ENCODE measurements around the gene ATP2C2.
"Not testable (repeated sequence)": the region's sequence is repeated elsewhere in the genome, so short reads cannot be mapped to it uniquely, and the experiment has no call there.

ATP2C2 gene

DNA sequence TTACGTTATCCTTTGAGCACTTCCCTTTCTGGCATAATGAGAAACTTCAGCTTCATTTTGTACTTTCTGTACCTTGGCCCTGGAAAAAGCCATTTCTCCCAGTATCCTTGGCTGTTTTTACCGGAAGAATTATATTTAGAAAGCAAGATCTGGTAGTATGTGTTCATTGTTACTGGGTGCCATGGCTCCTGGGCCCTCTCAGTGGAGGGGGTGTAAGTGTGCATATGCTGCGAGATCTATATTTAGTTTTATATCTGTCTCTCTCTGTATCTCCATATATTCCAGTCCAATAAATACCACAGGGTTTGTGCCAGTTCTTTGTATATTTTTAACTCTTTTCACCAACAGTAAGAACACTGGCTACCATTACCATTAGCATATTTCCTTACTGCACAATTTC lies 17.7 kb downstream of the ATP2C2 start:
- Histone ChIP-seq H3K36me3 (ENCODE audit: insufficient read depth, low read depth, low read length) (no peaks in the 10 kb centered on the region), H3K4me3 (ENCODE audit: low read length) (no peak overlapping the region), H3K9ac (ENCODE audit: low read depth, low read length) (no peak overlapping the region)

DNA sequence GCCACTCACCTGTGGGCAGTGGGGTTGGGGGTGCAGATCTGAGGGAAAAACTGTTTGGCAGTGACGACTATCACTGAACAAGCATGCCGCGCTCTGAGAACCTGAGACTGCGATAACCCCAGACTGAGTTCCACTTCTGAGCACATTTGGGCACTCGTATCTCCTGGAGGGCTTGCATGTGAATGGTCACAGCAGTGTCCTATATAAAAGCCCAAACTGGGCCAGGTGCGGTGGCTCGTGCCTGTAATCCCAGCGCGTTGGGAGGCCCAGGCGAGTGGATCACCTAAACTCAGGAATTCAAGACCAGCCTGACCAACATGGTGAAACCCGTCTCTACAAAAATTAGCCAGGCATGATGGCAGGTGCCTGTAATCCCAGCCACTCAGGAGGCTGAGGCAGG lies 18.7 kb downstream of the ATP2C2 start:
- no peaks in the 10 kb centered on the region for H3K4me1 ChIP-seq (ENCODE audit: insufficient read depth, low read length)
- H3K9ac ChIP-seq (ENCODE audit: low read depth, low read length) = no peak overlapping the region
- no peaks in the 10 kb centered on the region for H3K36me3 ChIP-seq (ENCODE audit: insufficient read depth, low read depth, low read length)
- H3K4me3 ChIP-seq (ENCODE audit: low read length) = no peak overlapping the region
- H3K9me3 ChIP-seq (ENCODE audit: insufficient read depth, low read depth, low read length) = no peaks in the 10 kb centered on the region; the same call in 1 of the 2 replicates
- no peak overlapping the region for H3K27ac ChIP-seq (ENCODE audit: low read length)
- no peaks in the 10 kb centered on the region for H3K27me3 ChIP-seq (ENCODE audit: insufficient read depth, low read length)

More for the DNA sequence above, 17.7 kb downstream of the ATP2C2 start:
- Histone ChIP-seq H3K9me3 (ENCODE audit: insufficient read depth, low read depth, low read length) (no peaks in the 10 kb centered on the region; the same call in 1 of the 2 replicates), H3K4me1 (ENCODE audit: insufficient read depth, low read length) (no peaks in the 10 kb centered on the region), H3K27me3 (ENCODE audit: insufficient read depth, low read length) (no peaks in the 10 kb centered on the region), H3K27ac (ENCODE audit: low read length) (no peak overlapping the region)

DNA sequence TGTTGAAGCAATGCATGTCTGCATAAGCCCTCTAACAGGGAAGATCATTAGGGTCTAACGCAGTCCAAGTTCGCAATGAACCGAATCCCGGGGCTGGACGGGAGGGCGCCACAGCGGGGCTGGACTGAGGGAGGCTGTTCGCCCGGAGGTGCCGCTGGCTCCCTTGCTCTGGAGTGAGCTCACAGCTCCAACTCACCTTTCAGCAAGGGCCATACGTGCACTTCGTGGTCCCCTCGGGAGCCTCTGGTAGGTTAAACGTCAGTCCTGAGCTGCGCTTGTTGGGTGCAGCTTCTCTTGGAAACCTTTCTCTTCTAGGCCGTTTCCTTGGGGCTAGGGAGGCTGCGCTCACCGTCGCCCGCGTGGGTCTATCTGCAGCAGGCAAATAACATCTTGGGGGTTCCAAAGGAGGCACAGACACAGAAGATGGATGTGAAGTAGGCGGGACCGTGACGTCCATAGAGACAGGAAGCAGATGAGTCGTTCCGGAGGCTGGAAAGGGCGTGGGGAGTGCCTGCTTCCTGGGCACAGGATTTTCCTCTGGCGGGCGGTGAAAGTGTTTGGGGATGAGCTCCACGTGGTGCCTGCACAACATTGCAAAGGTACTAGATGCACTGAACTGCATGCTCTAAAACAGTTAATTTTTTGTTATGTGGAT lies 21.9 kb downstream of the ATP2C2 start:
- H3K36me3 ChIP-seq (ENCODE audit: insufficient read depth, low read depth, low read length) = no peaks in the 10 kb centered on the region
- no peak overlapping the region for H3K27ac ChIP-seq (ENCODE audit: low read length)
- no peaks in the 10 kb centered on the region for H3K27me3 ChIP-seq (ENCODE audit: insufficient read depth, low read length)
- no peaks in the 10 kb centered on the region; the same call in 1 of the 2 replicates for H3K9me3 ChIP-seq (ENCODE audit: insufficient read depth, low read depth, low read length)
- no peak overlapping the region for H3K4me3 ChIP-seq (ENCODE audit: low read length)
- H3K9ac ChIP-seq (ENCODE audit: low read depth, low read length) = no peak overlapping the region
- no peaks in the 10 kb centered on the region for H3K4me1 ChIP-seq (ENCODE audit: insufficient read depth, low read length)

DNA sequence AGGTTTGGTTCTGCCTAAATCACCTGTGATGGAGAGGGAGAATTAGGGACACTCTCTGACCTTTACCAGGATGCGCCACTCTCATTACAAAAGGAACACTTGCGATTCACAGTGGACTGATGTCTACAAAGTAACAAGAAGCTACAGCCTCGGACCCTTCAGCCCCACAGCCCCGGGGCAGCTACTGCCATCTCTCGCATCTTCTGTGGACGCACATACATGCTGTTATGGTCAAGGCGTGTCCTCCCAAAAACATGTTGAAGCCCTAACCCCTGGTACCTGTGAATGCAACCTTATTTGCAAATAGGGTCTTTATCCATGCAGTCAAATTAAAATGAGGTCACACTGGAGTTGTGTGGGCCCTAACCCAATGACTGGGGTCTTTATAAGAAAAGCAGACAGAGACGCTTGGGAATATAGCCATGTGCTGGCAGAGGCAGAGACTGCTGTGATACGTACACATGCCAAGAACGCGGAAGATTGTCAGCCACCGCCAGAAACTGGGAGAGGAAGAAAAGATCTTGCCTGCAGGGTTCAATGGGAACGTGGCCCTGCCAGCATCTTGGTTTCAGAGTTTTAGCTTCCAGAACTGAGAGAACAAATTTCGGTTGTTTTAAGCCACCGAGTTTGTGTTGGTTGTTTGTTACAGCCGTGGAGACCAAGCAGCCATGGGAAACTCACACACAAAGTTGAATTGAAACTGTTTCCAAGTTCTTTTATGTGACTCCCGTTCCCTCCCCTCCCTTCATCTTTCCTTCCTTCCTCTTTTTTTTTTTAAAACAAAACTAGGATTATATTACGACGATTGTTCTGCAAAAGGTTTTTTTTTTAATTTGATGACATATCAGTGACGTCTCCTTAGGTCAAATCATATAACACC lies 23.1 kb downstream of the ATP2C2 start:
- Histone ChIP-seq H3K36me3 (ENCODE audit: insufficient read depth, low read depth, low read length) (no peaks in the 10 kb centered on the region), H3K4me1 (ENCODE audit: insufficient read depth, low read length) (no peaks in the 10 kb centered on the region), H3K27ac (ENCODE audit: low read length) (no peak overlapping the region), H3K27me3 (ENCODE audit: insufficient read depth, low read length) (no peaks in the 10 kb centered on the region), H3K4me3 (ENCODE audit: low read length) (no peak overlapping the region), H3K9ac (ENCODE audit: low read depth, low read length) (no peak overlapping the region), H3K9me3 (ENCODE audit: insufficient read depth, low read depth, low read length) (no peaks in the 10 kb centered on the region)

DNA sequence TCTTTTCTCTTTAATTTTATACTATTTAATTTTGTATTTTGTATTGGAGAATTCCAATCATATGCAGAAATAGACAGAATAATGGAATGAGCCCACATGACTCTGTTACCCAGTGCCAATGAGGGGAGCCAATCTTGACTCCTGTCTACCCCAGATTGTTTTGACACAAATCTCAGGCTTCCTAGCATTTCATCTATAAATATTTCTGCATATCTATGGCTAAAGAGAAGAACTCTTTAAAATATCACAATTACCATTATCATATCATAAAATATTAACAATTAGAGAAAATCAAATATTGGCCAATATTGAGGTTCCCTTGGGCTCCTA lies 23.7 kb downstream of the ATP2C2 start:
- H3K9me3 ChIP-seq (ENCODE audit: insufficient read depth, low read depth, low read length) = no peaks in the 10 kb centered on the region
- no peak overlapping the region for H3K9ac ChIP-seq (ENCODE audit: low read depth, low read length)
- no peaks in the 10 kb centered on the region for H3K27me3 ChIP-seq (ENCODE audit: insufficient read depth, low read length)
- no peak overlapping the region for H3K4me3 ChIP-seq (ENCODE audit: low read length)
- H3K27ac ChIP-seq (ENCODE audit: low read length) = no peak overlapping the region
- H3K4me1 ChIP-seq (ENCODE audit: insufficient read depth, low read length) = no peaks in the 10 kb centered on the region
- no peaks in the 10 kb centered on the region for H3K36me3 ChIP-seq (ENCODE audit: insufficient read depth, low read depth, low read length)

DNA sequence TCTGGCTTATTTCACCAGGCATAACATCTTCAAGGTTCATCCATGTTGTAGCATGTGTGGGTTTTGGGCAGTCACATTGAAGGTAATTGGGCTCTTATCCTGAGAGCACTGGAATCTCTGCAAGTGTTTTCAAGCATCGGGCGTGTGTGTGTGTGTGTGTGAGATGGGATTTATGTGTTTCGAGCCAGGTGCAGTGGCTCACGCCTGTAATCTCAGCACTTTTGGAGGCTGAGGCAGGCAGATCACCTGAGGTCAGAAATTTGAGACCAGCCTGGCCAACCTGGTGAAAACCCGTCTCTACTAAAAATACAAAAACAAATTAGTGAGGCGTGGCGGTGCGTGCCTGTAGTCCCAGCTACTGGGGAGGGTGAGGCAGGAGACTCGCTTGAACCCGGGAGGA lies 27.7 kb downstream of the ATP2C2 start:
- H3K4me1 ChIP-seq (ENCODE audit: insufficient read depth, low read length); H3K9me3 ChIP-seq (ENCODE audit: insufficient read depth, low read depth, low read length); H3K4me3 ChIP-seq (ENCODE audit: low read length); H3K27me3 ChIP-seq (ENCODE audit: insufficient read depth, low read length); H3K36me3 ChIP-seq (ENCODE audit: insufficient read depth, low read depth, low read length); H3K9ac ChIP-seq (ENCODE audit: low read depth, low read length); H3K27ac ChIP-seq (ENCODE audit: low read length): not testable (repeated sequence)

DNA sequence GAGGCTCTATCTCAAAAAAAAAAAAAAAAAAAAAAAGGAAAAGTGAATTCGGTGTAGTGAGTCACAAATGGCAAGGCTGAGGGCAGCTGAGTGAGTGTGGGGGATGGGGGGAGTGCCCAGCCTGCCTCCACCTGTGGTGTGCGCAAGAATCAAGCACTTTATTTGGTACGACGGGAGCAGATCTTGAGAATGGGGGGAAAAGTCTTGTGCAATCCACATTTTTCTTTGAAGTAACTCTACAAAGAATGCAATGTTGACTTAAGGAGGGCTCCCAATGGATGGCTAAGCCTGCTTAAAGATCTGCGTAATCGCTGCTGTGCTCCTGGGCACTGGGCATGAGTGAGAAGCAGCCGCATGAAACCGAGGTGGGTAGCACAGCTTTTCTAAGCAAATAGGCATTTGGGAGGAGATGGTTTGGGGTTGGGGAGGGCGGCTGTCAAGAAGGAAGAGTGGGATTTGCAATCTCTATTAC lies 28.2 kb downstream of the ATP2C2 start:
- Histone ChIP-seq H3K36me3 (ENCODE audit: insufficient read depth, low read depth, low read length) (no peaks in the 10 kb centered on the region), H3K27me3 (ENCODE audit: insufficient read depth, low read length) (no peaks in the 10 kb centered on the region), H3K4me3 (ENCODE audit: low read length) (no peak overlapping the region), H3K27ac (ENCODE audit: low read length) (no peak overlapping the region), H3K9me3 (ENCODE audit: insufficient read depth, low read depth, low read length) (no peaks in the 10 kb centered on the region), H3K4me1 (ENCODE audit: insufficient read depth, low read length) (peaks cover 5% of the 10 kb centered on the region; the same call in 1 of the 2 replicates), H3K9ac (ENCODE audit: low read depth, low read length) (no peak overlapping the region)

DNA sequence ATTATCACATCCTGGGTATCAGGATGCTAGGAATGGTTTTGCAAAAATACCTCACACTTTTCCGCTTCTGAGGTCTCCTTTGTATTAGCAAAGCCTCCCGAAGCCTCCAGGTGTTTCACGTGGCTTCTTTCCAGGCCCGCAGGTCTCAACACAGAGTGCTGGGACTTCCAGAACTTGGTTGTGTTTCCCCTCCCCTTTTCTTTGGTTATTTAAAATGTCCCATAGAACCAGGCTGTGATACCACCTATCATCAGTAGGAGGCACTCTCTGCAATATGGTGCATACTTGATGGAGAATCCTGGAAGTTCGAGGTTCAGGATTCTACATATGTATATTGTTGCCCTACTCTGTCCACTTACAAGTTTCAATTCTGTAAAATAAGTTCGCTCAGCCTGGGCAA lies 28.8 kb downstream of the ATP2C2 start:
- no peaks in the 10 kb centered on the region for H3K27me3 ChIP-seq (ENCODE audit: insufficient read depth, low read length)
- H3K4me3 ChIP-seq (ENCODE audit: low read length) = no peak overlapping the region
- H3K27ac ChIP-seq (ENCODE audit: low read length) = no peak overlapping the region
- no peak overlapping the region for H3K9ac ChIP-seq (ENCODE audit: low read depth, low read length)
- no peaks in the 10 kb centered on the region for H3K9me3 ChIP-seq (ENCODE audit: insufficient read depth, low read depth, low read length)
- no peaks in the 10 kb centered on the region for H3K36me3 ChIP-seq (ENCODE audit: insufficient read depth, low read depth, low read length)
- H3K4me1 ChIP-seq (ENCODE audit: insufficient read depth, low read length) = peaks cover 5% of the 10 kb centered on the region; the same call in 1 of the 2 replicates

DNA sequence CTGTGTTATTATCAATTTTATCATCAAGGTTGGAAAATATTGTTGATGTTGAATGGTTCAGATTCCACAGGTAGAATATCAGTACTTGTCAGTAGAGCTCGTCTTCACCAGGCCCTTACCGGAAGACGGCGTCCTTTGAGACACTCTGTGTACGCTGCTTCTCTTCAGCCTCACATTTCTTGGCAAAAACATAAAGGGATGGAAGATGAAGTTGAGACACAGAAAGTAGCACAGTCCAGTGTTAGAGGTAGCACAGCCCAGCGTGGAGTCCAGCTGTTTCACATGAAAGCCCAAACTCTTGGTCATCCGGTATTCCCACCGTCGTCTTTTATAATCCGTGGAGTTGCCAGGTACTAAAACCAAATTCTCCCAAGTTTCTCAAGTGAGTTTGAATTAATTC lies 30.4 kb downstream of the ATP2C2 start:
- Histone ChIP-seq H3K9me3 (ENCODE audit: insufficient read depth, low read depth, low read length) (no peaks in the 10 kb centered on the region), H3K4me1 (ENCODE audit: insufficient read depth, low read length) (peaks cover 5% of the 10 kb centered on the region; the same call in 1 of the 2 replicates), H3K9ac (ENCODE audit: low read depth, low read length) (no peak overlapping the region), H3K27me3 (ENCODE audit: insufficient read depth, low read length) (no peaks in the 10 kb centered on the region), H3K4me3 (ENCODE audit: low read length) (no peak overlapping the region), H3K27ac (ENCODE audit: low read length) (no peak overlapping the region), H3K36me3 (ENCODE audit: insufficient read depth, low read depth, low read length) (no peaks in the 10 kb centered on the region)

DNA sequence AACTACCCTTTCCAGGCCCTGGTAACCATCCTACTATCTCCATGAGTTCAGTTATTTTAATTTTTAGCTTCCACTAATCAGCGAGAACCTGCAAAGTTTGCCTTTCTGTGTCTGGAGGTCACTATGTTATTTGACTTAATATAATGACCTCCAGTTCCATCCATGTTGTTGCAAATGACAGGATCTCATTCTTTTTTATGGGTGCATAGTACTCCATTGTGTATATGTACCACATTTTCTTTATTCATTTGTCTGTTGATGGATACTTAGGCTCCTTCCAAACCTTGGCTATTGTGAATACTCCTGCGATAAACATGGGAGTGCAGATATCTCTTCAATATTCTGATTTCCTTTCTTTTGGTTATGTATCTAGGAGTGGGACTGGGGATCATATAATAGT lies 31.6 kb downstream of the ATP2C2 start:
- H3K9ac ChIP-seq (ENCODE audit: low read depth, low read length); H3K36me3 ChIP-seq (ENCODE audit: insufficient read depth, low read depth, low read length); H3K4me3 ChIP-seq (ENCODE audit: low read length); H3K27ac ChIP-seq (ENCODE audit: low read length); H3K27me3 ChIP-seq (ENCODE audit: insufficient read depth, low read length); H3K9me3 ChIP-seq (ENCODE audit: insufficient read depth, low read depth, low read length); H3K4me1 ChIP-seq (ENCODE audit: insufficient read depth, low read length): not testable (repeated sequence)

DNA sequence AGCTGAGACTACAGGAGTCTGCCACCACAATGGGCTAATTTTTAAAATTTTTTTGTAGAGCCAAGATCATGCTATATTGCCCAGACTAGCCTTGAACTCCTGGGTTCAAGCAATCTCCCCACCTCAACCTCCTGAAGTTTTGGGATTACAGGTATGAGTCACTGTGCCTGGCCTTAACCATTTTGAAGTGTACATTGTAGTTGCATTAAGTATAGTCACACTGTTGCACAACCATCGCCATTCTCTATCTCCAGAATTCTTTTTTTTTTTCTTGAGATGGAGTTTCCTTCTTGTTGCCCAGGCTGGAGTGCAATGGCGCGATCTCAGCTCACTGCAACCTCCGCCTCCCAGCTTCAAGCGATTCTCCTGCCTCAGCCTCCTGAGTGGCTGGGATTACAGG lies 35.1 kb downstream of the ATP2C2 start:
- H3K4me1 ChIP-seq (ENCODE audit: insufficient read depth, low read length); H3K27me3 ChIP-seq (ENCODE audit: insufficient read depth, low read length); H3K4me3 ChIP-seq (ENCODE audit: low read length); H3K27ac ChIP-seq (ENCODE audit: low read length); H3K9ac ChIP-seq (ENCODE audit: low read depth, low read length); H3K9me3 ChIP-seq (ENCODE audit: insufficient read depth, low read depth, low read length); H3K36me3 ChIP-seq (ENCODE audit: insufficient read depth, low read depth, low read length): not testable (repeated sequence)

DNA sequence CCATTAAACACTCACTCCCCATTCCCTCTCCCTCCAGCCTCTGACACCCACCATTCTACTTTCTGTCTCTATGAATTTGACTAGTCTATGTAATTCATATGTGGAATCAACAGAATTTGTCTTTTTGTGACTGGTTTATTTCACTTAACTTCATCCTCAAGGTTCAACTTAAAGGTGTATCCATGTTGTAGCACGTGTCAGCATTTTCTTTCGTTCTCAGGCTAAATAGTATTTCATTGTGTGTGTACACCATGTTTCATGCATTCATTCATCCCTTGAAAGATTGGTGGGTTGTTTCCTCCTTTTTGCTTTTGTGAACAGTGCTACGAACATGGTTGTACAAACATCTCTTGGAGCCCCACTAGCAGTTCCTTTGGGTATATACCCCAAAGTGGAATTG lies 36.0 kb downstream of the ATP2C2 start:
- Histone ChIP-seq H3K27ac (ENCODE audit: low read length) (no peak overlapping the region), H3K4me3 (ENCODE audit: low read length) (no peak overlapping the region), H3K27me3 (ENCODE audit: insufficient read depth, low read length) (no peaks in the 10 kb centered on the region), H3K9ac (ENCODE audit: low read depth, low read length) (no peak overlapping the region), H3K4me1 (ENCODE audit: insufficient read depth, low read length) (no peaks in the 10 kb centered on the region), H3K36me3 (ENCODE audit: insufficient read depth, low read depth, low read length) (no peaks in the 10 kb centered on the region), H3K9me3 (ENCODE audit: insufficient read depth, low read depth, low read length) (no peaks in the 10 kb centered on the region)

Measured in iPS-20b (cell line).